Measurements from ENCODE around the gene RAP1GAP2. TPM values are rescaled to one million over a fixed set of nuclear protein-coding genes. Genes with fewer than 3 reads are reported as not detected.

The RAP1GAP2 gene
- total RNA-seq, 1 experiment from 2014 or later, result 72.8 TPM

DNA sequence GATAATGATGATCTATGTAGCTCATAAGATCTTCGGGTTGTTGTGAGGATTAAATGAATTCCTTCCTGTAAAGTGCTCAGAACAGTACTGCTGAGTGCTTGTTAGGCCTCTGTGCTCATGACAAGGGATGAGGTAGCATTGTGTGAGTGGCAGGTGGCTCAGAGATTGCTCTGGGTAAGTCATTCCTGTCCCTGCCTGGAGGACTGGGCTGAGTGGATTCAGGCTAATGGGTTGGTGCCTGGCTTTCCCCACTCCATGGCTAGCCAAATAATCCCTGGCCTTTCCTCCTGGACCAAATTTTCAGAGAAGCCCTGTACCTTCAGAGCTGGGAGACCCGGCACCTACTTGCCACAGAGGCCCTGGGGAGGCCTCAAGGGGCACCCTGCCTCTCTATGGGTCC is 45.5 kb upstream of the RAP1GAP2 start:
- no peak for DNase-seq (ENCODE audit: low spot score)
- Mint-ChIP-seq H3K4me3 (peak overlapping the region; percentile 45), H3K27ac (0 out of 2 replicates have a peak overlapping the region, but pooled peaks have one; percentile 14), H3K9me3 (no peaks in the 10 kb centered on the region), H3K36me3 (no peaks in the 10 kb centered on the region), H3K4me1 (peaks cover 22% of the 10 kb centered on the region), H3K27me3 (ENCODE audit: low read depth) (peaks cover 26% of the 10 kb centered on the region)
- CTCF ChIA-PET, result interaction anchor here (1.1 to 1.8 kb wide), 4 partner anchors 27 to 40 kb away, joined by 4 to 12 read pairs (median 7); no protein-coding TSS in a partner anchor
- TF ChIP-seq TEAD4 (CRISPR knock-in tag; IDR thresholded peaks at IDR 0.05), result no peak
- TF ChIP-seq, protein P1, sequence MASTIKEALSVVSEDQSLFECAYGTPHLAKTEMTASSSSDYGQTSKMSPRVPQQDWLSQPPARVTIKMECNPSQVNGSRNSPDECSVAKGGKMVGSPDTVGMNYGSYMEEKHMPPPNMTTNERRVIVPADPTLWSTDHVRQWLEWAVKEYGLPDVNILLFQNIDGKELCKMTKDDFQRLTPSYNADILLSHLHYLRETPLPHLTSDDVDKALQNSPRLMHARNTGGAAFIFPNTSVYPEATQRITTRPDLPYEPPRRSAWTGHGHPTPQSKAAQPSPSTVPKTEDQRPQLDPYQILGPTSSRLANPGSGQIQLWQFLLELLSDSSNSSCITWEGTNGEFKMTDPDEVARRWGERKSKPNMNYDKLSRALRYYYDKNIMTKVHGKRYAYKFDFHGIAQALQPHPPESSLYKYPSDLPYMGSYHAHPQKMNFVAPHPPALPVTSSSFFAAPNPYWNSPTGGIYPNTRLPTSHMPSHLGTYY (CRISPR knock-in tag; IDR thresholded peaks at IDR 0.05), result no peak
- TF ChIP-seq ZNF423 (CRISPR knock-in tag; IDR thresholded peaks at IDR 0.05), result no peak
- TF ChIP-seq, protein P2, sequence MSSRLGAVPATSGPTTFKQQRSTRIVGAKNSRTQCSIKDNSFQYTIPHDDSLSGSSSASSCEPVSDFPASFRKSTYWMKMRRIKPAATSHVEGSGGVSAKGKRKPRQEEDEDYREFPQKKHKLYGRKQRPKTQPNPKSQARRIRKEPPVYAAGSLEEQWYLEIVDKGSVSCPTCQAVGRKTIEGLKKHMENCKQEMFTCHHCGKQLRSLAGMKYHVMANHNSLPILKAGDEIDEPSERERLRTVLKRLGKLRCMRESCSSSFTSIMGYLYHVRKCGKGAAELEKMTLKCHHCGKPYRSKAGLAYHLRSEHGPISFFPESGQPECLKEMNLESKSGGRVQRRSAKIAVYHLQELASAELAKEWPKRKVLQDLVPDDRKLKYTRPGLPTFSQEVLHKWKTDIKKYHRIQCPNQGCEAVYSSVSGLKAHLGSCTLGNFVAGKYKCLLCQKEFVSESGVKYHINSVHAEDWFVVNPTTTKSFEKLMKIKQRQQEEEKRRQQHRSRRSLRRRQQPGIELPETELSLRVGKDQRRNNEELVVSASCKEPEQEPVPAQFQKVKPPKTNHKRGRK (CRISPR knock-in tag; IDR thresholded peaks at IDR 0.05; ENCODE audit: borderline replicate concordance), result no peak
- TF ChIP-seq E2F1 (CRISPR knock-in tag; IDR thresholded peaks at IDR 0.05), result no peak
- TF ChIP-seq MXD4 (CRISPR knock-in tag; IDR thresholded peaks at IDR 0.05; ENCODE audit: borderline replicate concordance), result no peak
- TF ChIP-seq, protein P3, sequence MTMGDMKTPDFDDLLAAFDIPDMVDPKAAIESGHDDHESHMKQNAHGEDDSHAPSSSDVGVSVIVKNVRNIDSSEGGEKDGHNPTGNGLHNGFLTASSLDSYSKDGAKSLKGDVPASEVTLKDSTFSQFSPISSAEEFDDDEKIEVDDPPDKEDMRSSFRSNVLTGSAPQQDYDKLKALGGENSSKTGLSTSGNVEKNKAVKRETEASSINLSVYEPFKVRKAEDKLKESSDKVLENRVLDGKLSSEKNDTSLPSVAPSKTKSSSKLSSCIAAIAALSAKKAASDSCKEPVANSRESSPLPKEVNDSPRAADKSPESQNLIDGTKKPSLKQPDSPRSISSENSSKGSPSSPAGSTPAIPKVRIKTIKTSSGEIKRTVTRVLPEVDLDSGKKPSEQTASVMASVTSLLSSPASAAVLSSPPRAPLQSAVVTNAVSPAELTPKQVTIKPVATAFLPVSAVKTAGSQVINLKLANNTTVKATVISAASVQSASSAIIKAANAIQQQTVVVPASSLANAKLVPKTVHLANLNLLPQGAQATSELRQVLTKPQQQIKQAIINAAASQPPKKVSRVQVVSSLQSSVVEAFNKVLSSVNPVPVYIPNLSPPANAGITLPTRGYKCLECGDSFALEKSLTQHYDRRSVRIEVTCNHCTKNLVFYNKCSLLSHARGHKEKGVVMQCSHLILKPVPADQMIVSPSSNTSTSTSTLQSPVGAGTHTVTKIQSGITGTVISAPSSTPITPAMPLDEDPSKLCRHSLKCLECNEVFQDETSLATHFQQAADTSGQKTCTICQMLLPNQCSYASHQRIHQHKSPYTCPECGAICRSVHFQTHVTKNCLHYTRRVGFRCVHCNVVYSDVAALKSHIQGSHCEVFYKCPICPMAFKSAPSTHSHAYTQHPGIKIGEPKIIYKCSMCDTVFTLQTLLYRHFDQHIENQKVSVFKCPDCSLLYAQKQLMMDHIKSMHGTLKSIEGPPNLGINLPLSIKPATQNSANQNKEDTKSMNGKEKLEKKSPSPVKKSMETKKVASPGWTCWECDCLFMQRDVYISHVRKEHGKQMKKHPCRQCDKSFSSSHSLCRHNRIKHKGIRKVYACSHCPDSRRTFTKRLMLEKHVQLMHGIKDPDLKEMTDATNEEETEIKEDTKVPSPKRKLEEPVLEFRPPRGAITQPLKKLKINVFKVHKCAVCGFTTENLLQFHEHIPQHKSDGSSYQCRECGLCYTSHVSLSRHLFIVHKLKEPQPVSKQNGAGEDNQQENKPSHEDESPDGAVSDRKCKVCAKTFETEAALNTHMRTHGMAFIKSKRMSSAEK (CRISPR knock-in tag; IDR thresholded peaks at IDR 0.05; ENCODE audit: borderline replicate concordance), result no peak
- TF ChIP-seq RELA (CRISPR knock-in tag; IDR thresholded peaks at IDR 0.05; ENCODE audit: borderline replicate concordance), result no peak
- TF ChIP-seq ZNF317 (CRISPR knock-in tag; IDR thresholded peaks at IDR 0.05; ENCODE audit: borderline replicate concordance, low read depth), result no peak
- ATAC-seq, result no peak
- POLR2A ChIA-PET, result interaction anchor here (0.5 to 1.4 kb wide), 3 partner anchors 29 to 272 kb away, joined by 3 to 4 read pairs (median 3); no protein-coding TSS in a partner anchor

DNA sequence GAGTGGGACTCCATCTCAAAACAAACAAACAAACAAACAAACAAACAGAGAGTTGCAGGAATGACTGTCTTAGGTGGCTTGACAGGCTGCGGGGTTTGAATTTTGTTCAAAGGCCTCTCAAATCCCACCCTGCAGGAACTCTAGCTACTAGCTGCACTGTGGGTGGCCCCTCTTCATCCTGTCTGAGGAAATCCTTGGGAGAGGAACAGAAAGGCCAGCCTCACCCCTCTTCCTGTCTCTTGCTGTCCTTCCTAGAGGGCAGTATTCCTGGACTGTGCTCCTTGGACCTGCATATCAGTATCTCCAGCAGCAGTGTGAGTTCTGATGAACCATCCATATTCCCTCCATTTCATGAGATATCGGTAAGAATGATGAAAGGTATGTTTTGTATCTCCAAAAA is 44.7 kb upstream of the RAP1GAP2 start:
- no peak overlapping the region for H3K4me3 Mint-ChIP-seq
- H3K27ac Mint-ChIP-seq, result no peak overlapping the region
- no peaks in the 10 kb centered on the region for H3K9me3 Mint-ChIP-seq
- no peak; the same call in 1 of the 2 replicates for ATAC-seq
- peaks cover 23% of the 10 kb centered on the region for H3K4me1 Mint-ChIP-seq
- peaks cover 29% of the 10 kb centered on the region for H3K27me3 Mint-ChIP-seq (ENCODE audit: low read depth)
- TF ChIP-seq ZSCAN18 (CRISPR knock-in tag; IDR thresholded peaks at IDR 0.05) (no peak), CDX4 (CRISPR knock-in tag; IDR thresholded peaks at IDR 0.05; ENCODE audit: borderline replicate concordance) (no peak)
- TF ChIP-seq, protein P4, sequence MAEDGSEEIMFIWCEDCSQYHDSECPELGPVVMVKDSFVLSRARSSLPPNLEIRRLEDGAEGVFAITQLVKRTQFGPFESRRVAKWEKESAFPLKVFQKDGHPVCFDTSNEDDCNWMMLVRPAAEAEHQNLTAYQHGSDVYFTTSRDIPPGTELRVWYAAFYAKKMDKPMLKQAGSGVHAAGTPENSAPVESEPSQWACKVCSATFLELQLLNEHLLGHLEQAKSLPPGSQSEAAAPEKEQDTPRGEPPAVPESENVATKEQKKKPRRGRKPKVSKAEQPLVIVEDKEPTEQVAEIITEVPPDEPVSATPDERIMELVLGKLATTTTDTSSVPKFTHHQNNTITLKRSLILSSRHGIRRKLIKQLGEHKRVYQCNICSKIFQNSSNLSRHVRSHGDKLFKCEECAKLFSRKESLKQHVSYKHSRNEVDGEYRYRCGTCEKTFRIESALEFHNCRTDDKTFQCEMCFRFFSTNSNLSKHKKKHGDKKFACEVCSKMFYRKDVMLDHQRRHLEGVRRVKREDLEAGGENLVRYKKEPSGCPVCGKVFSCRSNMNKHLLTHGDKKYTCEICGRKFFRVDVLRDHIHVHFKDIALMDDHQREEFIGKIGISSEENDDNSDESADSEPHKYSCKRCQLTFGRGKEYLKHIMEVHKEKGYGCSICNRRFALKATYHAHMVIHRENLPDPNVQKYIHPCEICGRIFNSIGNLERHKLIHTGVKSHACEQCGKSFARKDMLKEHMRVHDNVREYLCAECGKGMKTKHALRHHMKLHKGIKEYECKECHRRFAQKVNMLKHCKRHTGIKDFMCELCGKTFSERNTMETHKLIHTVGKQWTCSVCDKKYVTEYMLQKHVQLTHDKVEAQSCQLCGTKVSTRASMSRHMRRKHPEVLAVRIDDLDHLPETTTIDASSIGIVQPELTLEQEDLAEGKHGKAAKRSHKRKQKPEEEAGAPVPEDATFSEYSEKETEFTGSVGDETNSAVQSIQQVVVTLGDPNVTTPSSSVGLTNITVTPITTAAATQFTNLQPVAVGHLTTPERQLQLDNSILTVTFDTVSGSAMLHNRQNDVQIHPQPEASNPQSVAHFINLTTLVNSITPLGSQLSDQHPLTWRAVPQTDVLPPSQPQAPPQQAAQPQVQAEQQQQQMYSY (CRISPR knock-in tag; IDR thresholded peaks at IDR 0.05), result no peak
- TF ChIP-seq, protein P1 (CRISPR knock-in tag; IDR thresholded peaks at IDR 0.05), result no peak
- peak; percentile 27 for DNase-seq (ENCODE audit: low spot score)
- CTCF ChIA-PET, result interaction anchor here (0.7 to 1.7 kb wide), 8 partner anchors 26 to 72 kb away, joined by 3 to 7 read pairs (median 4); no protein-coding TSS in a partner anchor
- POLR2A ChIA-PET, result interaction anchor here (1.4 kb wide), 1 partner anchor 30 kb away, joined by 3 read pairs; no protein-coding TSS in a partner anchor
- H3K36me3 Mint-ChIP-seq, result no peaks in the 10 kb centered on the region
